ENCODE results near the gene EXOC4. TPM values are rescaled to one million over a fixed set of nuclear protein-coding genes. Genes with fewer than 3 reads are reported as not detected.

The EXOC4 gene
- total RNA-seq, 1 donor from 2014 or later, result 84.0 TPM

DNA sequence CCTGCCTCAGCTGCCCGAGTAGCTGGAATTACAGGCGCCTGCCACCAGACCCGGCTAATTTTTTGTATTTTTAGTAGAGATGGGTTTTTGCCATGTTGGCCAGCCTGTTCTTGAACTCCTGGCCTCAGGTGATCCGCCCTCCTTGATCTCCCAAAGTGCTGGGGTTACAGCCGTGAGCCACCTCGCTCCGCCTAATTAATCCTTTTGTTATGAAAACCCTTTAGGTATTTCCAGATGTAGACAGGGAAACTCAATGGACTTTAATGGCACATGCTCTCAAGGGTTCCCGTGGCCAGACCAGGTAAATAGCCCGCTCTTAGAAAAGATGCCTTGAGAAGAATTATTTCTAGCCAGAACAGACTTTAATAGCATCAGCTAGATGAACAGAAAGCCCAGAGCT lies 19.7 kb upstream of the EXOC4 start:
- FAIRE-seq (no peak), DNase-seq (ENCODE audit: low read depth) (no peak)
- Histone ChIP-seq H3K4me3 (ENCODE audit: low read depth, low read length) (no peak overlapping the region), H3K36me3 (ENCODE audit: control insufficient read depth, insufficient read depth, low read length) (no peaks in the 10 kb centered on the region), H3K27me3 (ENCODE audit: control insufficient read depth, insufficient read depth, low read length) (no peaks in the 10 kb centered on the region)
- TF ChIP-seq, protein P1, sequence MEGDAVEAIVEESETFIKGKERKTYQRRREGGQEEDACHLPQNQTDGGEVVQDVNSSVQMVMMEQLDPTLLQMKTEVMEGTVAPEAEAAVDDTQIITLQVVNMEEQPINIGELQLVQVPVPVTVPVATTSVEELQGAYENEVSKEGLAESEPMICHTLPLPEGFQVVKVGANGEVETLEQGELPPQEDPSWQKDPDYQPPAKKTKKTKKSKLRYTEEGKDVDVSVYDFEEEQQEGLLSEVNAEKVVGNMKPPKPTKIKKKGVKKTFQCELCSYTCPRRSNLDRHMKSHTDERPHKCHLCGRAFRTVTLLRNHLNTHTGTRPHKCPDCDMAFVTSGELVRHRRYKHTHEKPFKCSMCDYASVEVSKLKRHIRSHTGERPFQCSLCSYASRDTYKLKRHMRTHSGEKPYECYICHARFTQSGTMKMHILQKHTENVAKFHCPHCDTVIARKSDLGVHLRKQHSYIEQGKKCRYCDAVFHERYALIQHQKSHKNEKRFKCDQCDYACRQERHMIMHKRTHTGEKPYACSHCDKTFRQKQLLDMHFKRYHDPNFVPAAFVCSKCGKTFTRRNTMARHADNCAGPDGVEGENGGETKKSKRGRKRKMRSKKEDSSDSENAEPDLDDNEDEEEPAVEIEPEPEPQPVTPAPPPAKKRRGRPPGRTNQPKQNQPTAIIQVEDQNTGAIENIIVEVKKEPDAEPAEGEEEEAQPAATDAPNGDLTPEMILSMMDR (IDR thresholded peaks at IDR 0.05; ENCODE audit: insufficient read depth, low read length, severe bottlenecking), result no peak

DNA sequence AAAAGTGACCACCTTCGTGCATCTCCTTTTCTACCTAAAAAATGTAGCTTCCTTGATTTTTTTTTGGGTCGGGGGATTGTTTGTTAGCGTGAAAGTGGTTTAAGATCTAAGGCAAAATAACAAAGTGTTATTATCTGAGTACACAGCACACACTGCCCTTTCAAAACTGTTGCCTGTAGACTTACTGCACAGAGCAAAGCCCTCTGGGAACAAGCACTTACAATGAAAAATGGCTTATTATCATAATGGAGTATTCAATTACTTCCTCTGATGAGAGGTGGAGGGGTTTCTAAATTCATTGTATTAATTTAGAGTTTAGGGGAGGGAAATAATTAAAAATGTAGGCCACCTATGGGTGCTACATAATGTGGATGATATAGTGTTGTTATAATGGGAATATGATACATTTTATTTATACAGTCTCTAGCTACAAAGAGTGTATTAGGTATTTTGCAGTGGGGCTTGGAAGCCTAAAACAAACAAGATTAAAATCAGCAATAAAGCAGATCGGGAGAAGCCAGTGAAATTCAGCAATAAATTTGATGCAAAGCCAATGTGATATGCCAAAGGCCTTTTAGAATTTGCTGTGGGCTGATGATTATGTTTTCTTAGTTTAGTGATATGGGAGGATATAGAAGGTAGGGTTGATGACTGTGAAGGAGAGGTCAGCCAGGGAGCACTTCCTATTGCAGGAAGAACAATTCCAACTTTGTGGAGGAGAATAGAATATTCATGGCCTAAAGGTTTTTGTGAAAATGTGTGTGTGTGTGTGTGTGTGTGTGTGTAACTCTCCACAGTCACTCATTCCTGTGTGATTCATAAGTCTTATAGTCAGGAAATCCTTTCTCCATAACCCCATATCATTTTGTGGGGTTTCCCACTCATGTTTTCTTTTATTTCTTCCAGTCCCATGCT lies 17.7 kb upstream of the EXOC4 start:
- Histone ChIP-seq H3K4me3 (ENCODE audit: low read depth, low read length) (no peak overlapping the region), H3K36me3 (ENCODE audit: control insufficient read depth, insufficient read depth, low read length) (no peaks in the 10 kb centered on the region), H3K27me3 (ENCODE audit: control insufficient read depth, insufficient read depth, low read length) (no peaks in the 10 kb centered on the region)
- FAIRE-seq (no peak), DNase-seq (ENCODE audit: low read depth) (peak; percentile 32)
- TF ChIP-seq, protein P1 (IDR thresholded peaks at IDR 0.05; ENCODE audit: insufficient read depth, low read length, severe bottlenecking), result no peak

DNA sequence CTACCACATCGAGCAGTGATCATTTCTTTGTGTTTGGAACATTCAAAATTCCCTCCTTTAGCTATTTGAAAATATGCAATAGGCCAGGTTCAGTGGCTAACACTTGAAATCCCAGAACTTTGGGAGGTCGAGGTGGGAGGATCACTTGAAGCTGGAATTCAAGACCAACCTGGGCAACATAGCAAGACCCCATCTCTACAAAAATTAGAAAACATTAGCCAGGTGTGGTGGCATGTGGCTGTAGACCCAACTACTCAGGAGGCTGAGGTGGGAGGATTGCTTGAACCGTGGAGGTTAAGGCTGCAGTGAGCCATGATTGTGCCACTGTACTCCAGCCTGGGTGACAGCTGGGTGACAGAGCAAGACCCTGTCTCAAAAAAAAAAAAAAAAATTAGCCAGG lies 15.3 kb upstream of the EXOC4 start:
- TF ChIP-seq, protein P1 (IDR thresholded peaks at IDR 0.05; ENCODE audit: insufficient read depth, low read length, severe bottlenecking), result no peak
- DNase-seq (ENCODE audit: low read depth) (no peak), FAIRE-seq (no peak)
- Histone ChIP-seq H3K4me3 (ENCODE audit: low read depth, low read length) (no peak overlapping the region), H3K27me3 (ENCODE audit: control insufficient read depth, insufficient read depth, low read length) (no peaks in the 10 kb centered on the region), H3K36me3 (ENCODE audit: control insufficient read depth, insufficient read depth, low read length) (no peaks in the 10 kb centered on the region)

DNA sequence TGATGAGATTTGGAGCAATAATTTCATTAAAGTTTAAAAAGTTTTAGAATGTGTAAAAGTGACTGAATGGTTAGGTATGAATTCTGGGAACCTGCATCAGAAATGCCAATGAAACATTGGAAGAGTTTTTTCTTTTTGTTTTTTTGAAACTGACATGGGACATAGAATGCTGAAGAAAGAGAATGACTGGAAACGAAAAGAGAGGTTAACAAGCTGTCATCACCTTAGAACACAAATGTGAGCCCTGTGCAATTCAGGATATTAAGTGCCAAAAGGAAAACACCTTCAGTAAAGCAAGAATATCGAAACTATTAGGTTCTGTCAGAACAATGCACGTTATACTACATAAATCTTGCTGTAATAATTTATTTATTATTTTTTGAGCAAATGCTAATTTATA lies 12.6 kb upstream of the EXOC4 start:
- H3K36me3 ChIP-seq (ENCODE audit: control insufficient read depth, insufficient read depth, low read length), result no peaks in the 10 kb centered on the region
- H3K27me3 ChIP-seq (ENCODE audit: control insufficient read depth, insufficient read depth, low read length), result no peaks in the 10 kb centered on the region
- FAIRE-seq (no peak), DNase-seq (ENCODE audit: low read depth) (no peak)
- TF ChIP-seq, protein P1 (IDR thresholded peaks at IDR 0.05; ENCODE audit: insufficient read depth, low read length, severe bottlenecking), result no peak
- H3K4me3 ChIP-seq (ENCODE audit: low read depth, low read length), result no peak overlapping the region

DNA sequence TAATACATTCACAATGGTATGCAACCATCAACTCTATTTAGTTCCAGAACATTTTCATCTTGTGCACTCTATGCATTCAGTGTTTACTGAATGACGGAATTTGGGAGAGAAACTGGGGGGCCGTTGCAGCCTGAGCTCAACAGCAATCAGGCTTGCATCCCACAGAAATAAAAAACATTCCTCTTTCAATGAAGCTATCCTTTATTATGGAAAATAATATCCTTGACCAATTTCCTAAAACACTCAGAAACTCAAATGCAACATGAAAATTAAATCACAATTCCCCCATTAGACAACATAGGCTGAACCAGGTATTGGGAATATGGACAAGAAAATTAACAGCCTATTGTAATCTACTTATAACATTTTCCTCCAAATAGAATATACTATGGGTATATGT lies 6.3 kb upstream of the EXOC4 start:
- TF ChIP-seq, protein P1 (IDR thresholded peaks at IDR 0.05; ENCODE audit: insufficient read depth, low read length, severe bottlenecking), result no peak
- FAIRE-seq (no peak), DNase-seq (ENCODE audit: low read depth) (no peak)
- Histone ChIP-seq H3K4me3 (ENCODE audit: low read depth, low read length) (no peak overlapping the region), H3K27me3 (ENCODE audit: control insufficient read depth, insufficient read depth, low read length) (no peaks in the 10 kb centered on the region), H3K36me3 (ENCODE audit: control insufficient read depth, insufficient read depth, low read length) (no peaks in the 10 kb centered on the region)
